HepG2 (cell line): ENCODE data around the gene CNIH3.

ENCODE experiments used
- GABPA ChIP-seq, 2 experiments: IDR thresholded peaks; 2 replicates each; pipeline ENCODE4 v1.6.1; 2011 to 2016; ENCODE audit warnings: low read depth in 2 of 2, low read length in 1 of 2, missing biosample characterization in 1 of 2, missing genetic modification characterization in 1 of 2
- NR2F6 ChIP-seq, 2 experiments: IDR thresholded peaks; 2 replicates each; pipeline ENCODE4 v1.6.1; 2016; ENCODE audit warnings: antibody characterized with exemption in 1 of 2, mild to moderate bottlenecking in 1 of 2
- RELA ChIP-seq: sonication (generic); formaldehyde crosslinking; IDR thresholded peaks from 2 replicates; pipeline ENCODE4 v1.4.0; 2020; ENCODE audit warnings: missing genetic modification reagents

- TF ChIP-seq RELA (CRISPR knock-in tag) (no peak), GABPA (IDR thresholded peaks at IDR 0.05; ENCODE audit: low read depth, low read length) (no peak), GABPA (CRISPR knock-in tag; IDR thresholded peaks at IDR 0.05; ENCODE audit: low read depth) (no peak), NR2F6 (IDR thresholded peaks at IDR 0.05) (no peak), NR2F6 (CRISPR knock-in tag; IDR thresholded peaks at IDR 0.05) (no peak)
Observed at GRCh38 chr1:224714553-224714952, 98.4 kb downstream of the CNIH3 start.
